Tibial nerve (tissue), 4 donors: Measurements from ENCODE around the gene FXYD6. TPM values are rescaled to one million over a fixed set of nuclear protein-coding genes. Genes with fewer than 3 reads are reported as not detected.

Experiments
- DNase-seq, 2 donors: peaks; one replicate each; pipeline ENCODE4 v3.0.0-alpha.2; 2019; ENCODE audit warnings: low spot score in 2 of 2
- H3K27ac ChIP-seq, 4 donors: fragments of 200-600 bp; sonication (generic) in 3 of 4; one replicate each; pipeline ENCODE4 v1.5.1; 2017 to 2019; ENCODE audit warnings: mild to moderate bottlenecking in 1 of 4
- H3K27me3 ChIP-seq, 2 donors: fragments of 200-600 bp; sonication (generic) in 1 of 2; one replicate each; pipeline versions ENCODE4 v1.5.1 to v1.6.0; 2017 to 2019
- H3K36me3 ChIP-seq, 3 donors: fragments of 200-600 bp; sonication (generic); one replicate each; pipeline ENCODE4 v1.5.1; 2018 to 2019
- H3K4me1 ChIP-seq, 4 donors: fragments of 200-600 bp; sonication (generic) in 3 of 4; one replicate each; pipeline ENCODE4 v1.5.1; 2017 to 2019
- H3K4me3 ChIP-seq, 4 donors: fragments of 200-600 bp; sonication (generic) in 3 of 4; one replicate each; pipeline ENCODE4 v1.5.1; 2017 to 2019; ENCODE audit warnings: mild to moderate bottlenecking in 1 of 4, moderate library complexity in 1 of 4
- H3K9me3 ChIP-seq, 4 donors: fragments of 200-600 bp; sonication (generic) in 3 of 4; one replicate each; pipeline ENCODE4 v1.5.1; 2017 to 2019
- EP300 ChIP-seq, 2 donors: sonication (generic); formaldehyde crosslinking; IDR thresholded peaks; one replicate each; pipeline ENCODE4 v1.6.1; 2017; ENCODE audit warnings: antibody characterized with exemption in 2 of 2, mild to moderate bottlenecking in 1 of 2
- POLR2A ChIP-seq, 2 donors: fragments of 450-650 bp; IDR thresholded peaks; one replicate each; pipeline ENCODE4 v1.6.1; 2017; ENCODE audit warnings: antibody characterized with exemption in 2 of 2, mild to moderate bottlenecking in 2 of 2, moderate library complexity in 2 of 2
- WGBS, 2 donors: methylation state at CpG; one replicate each; pipeline ENCODE4 v1.1.5; 2018; 5-methylcytosine and 5-hydroxymethylcytosine counted together
- total RNA-seq, 4 donors: library from RNA; depleted of rRNA; stranded (reverse); fragments of >200 nt; gene quantifications; one replicate each; pipeline ENCODE4 v1.1.0, GENCODE V29; 2016
- TF ChIP-seq, protein P1 (sequence below), 5 experiments: fragments of 200-600 bp in 3 of 5; fragments of 450-650 bp in 2 of 5; sonication (generic) in 3 of 5; IDR thresholded peaks; one replicate each; pipeline ENCODE4 v1.5.1; 2016 to 2019; ENCODE audit warnings: antibody characterized with exemption in 5 of 5, mild to moderate bottlenecking in 3 of 5, moderate library complexity in 2 of 5

The FXYD6 gene
- total RNA-seq, 4 donors from 2014 or later: 29.4 to 74.1 (median 65.7) TPM

DNA sequence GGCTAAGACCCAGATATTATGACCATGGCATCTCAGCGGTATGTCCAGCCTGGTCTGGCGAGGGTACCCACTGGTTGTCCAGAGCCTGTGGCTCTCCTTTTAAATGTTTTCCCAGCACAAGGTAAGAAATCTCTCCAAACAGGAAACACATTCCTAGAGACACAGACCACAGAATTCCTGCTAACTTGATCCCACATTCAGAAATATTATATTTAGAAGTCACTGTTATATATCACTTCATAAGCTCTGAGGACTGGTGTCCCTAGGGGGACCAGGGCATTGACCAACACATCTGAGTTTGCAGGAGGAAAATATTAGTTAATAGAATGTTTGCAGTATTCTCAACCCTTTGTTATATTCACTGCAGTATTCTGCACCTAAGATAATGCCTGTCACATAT lies 29.7 kb upstream of the FXYD6 start:
- TF ChIP-seq, protein P1, sequence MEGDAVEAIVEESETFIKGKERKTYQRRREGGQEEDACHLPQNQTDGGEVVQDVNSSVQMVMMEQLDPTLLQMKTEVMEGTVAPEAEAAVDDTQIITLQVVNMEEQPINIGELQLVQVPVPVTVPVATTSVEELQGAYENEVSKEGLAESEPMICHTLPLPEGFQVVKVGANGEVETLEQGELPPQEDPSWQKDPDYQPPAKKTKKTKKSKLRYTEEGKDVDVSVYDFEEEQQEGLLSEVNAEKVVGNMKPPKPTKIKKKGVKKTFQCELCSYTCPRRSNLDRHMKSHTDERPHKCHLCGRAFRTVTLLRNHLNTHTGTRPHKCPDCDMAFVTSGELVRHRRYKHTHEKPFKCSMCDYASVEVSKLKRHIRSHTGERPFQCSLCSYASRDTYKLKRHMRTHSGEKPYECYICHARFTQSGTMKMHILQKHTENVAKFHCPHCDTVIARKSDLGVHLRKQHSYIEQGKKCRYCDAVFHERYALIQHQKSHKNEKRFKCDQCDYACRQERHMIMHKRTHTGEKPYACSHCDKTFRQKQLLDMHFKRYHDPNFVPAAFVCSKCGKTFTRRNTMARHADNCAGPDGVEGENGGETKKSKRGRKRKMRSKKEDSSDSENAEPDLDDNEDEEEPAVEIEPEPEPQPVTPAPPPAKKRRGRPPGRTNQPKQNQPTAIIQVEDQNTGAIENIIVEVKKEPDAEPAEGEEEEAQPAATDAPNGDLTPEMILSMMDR (IDR thresholded peaks at IDR 0.05): no peak
- TF ChIP-seq EP300 (IDR thresholded peaks at IDR 0.05) (no peak), POLR2A (IDR thresholded peaks at IDR 0.05) (no peak)
- no peaks in the 10 kb centered on the region for H3K9me3 ChIP-seq
- no peak overlapping the region for H3K4me3 ChIP-seq
- no peaks in the 10 kb centered on the region for H3K27me3 ChIP-seq
- peaks cover 0 to 8% (median 3%) of the 10 kb centered on the region in 4 donors for H3K4me1 ChIP-seq
- 97 to 100% methylated on average over 2 of the region's 2 CpGs for WGBS, 2 donors
- no peak for DNase-seq
- no peaks in the 10 kb centered on the region for H3K36me3 ChIP-seq
- H3K27ac ChIP-seq: no peak overlapping the region

DNA sequence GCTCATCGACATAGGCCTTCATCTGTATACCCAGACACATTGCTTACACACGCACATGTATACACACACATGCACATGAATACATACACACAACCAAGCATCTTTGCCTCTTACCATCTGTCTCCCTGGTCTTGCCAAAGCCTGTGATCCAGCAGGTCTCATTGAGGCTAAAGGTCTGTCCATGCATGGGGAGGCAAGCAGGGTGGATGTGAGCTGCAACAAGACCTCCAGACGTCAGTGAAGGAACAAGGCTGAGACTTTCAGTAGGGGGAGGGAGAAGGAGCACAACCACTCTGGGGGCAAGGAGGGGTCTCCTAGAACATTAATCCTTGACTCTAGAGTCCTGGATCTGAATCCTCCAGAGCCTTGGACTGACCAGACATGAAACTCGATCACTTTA lies 29.1 kb upstream of the FXYD6 start:
- no peak for DNase-seq
- TF ChIP-seq POLR2A (IDR thresholded peaks at IDR 0.05): no peak
- TF ChIP-seq EP300 (IDR thresholded peaks at IDR 0.05): no peak
- WGBS, 2 donors: 75 to 88% methylated on average over 4 of the region's 4 CpGs

DNA sequence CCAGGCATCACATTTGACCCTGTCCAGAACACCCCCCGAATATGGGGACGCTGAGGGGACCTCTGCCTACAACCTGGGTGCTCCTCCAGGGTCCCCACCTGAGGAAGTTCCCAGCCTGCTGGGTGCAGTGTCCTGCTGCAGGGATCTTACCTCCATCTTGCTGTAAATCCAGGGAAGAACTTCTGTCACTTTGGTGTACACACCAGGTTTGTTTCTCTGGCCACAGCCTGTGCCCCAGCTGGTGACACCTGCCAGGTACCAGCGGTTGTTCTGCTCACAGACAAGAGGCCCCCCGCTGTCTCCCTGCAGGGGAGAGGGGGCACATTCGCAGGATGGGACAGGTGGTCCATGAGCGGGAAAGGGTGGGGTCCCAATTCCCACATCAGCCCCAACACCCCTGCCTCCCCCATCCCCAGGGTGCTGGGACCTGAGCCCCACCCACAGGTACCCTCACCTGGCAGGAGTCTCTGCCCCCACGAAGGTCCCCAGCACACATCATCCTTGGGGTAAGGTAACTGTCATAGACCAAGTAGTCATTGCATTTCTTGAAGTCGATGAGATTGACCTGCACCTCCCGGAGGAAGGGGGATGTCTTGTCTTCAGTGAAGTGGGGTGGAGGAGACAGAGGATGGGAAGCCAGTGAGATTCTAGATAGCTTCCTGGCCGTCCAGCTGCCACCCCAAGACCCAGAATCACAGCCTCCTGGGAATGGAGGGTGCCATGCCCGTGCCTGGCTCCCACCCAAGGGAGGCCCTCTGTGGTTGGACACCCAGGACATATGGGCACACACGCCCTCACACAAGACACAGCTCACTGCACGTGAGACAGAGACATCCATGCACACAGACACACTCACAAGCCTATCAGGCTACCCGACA lies 27.3 kb upstream of the FXYD6 start:
- no peaks in the 10 kb centered on the region for H3K9me3 ChIP-seq
- H3K27ac ChIP-seq: no peak overlapping the region
- 80 to 89% methylated on average over 13 to 14 of the region's 14 CpGs for WGBS, 2 donors
- H3K4me3 ChIP-seq: no peak overlapping the region
- no peaks in the 10 kb centered on the region for H3K27me3 ChIP-seq
- peaks cover 0 to 8% (median 3%) of the 10 kb centered on the region in 4 donors for H3K4me1 ChIP-seq
- H3K36me3 ChIP-seq: no peaks in the 10 kb centered on the region
- TF ChIP-seq, protein P1 (IDR thresholded peaks at IDR 0.05): no peak
- TF ChIP-seq EP300 (IDR thresholded peaks at IDR 0.05): no peak
- no peak for TF ChIP-seq POLR2A (IDR thresholded peaks at IDR 0.05)
- DNase-seq: no peak

More for the DNA sequence above, 29.1 kb upstream of the FXYD6 start:
- H3K27ac ChIP-seq: no peak overlapping the region
- no peaks in the 10 kb centered on the region for H3K27me3 ChIP-seq
- no peaks in the 10 kb centered on the region for H3K36me3 ChIP-seq
- no peak overlapping the region for H3K4me3 ChIP-seq
- H3K9me3 ChIP-seq: no peaks in the 10 kb centered on the region
- peaks cover 0 to 8% (median 3%) of the 10 kb centered on the region in 4 donors for H3K4me1 ChIP-seq

DNA sequence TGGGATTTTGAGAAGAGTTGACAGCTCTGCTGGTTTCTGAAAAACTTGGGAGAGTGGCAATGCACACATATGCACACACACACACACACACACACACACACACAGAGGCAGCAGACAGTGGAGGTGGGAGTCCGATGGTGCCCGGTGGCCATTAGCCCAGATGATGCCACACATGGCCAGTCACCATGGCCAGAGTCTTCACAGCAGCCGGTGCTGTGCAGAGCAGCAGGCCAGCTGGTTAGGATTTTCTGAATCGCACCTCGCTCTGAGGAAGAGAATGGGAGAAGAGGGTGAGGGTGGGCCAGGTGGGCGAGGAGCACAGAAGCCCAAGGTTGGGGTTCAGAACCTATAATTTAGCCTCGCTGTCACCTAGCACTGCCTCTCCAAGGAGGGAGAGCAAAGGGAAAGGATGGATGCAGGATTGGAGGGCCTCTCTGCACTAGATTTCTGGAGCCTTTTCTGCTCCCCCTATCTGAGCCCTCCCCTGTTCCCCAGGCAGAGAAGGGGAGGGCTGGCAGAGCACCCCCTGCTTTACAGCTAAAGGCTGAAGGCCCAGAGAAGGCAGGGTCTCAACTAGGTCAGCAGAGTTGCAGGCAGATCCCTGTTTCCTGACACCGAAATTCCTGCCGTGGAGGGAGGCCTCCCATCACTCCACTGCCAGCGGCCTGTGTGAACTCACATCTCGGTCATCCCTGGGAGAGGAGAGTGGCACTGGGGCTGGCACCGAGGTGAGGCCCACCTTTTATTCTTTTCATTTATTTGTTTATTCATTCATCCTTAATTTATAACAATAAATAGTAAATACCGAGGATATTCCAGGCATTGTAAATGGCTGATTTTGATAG lies 25.8 kb upstream of the FXYD6 start:
- Histone ChIP-seq H3K9me3 (no peaks in the 10 kb centered on the region), H3K4me1 (peaks cover 0 to 4% (median 0%) of the 10 kb centered on the region in 4 donors), H3K27me3 (no peaks in the 10 kb centered on the region), H3K36me3 (no peaks in the 10 kb centered on the region), H3K27ac (no peak overlapping the region), H3K4me3 (no peak overlapping the region)
- WGBS, 2 donors: 77 to 83% methylated on average over 13 of the region's 13 CpGs
- TF ChIP-seq, protein P1 (IDR thresholded peaks at IDR 0.05): no peak
- no peak for TF ChIP-seq EP300 (IDR thresholded peaks at IDR 0.05)
- no peak for TF ChIP-seq POLR2A (IDR thresholded peaks at IDR 0.05)
- DNase-seq: no peak

DNA sequence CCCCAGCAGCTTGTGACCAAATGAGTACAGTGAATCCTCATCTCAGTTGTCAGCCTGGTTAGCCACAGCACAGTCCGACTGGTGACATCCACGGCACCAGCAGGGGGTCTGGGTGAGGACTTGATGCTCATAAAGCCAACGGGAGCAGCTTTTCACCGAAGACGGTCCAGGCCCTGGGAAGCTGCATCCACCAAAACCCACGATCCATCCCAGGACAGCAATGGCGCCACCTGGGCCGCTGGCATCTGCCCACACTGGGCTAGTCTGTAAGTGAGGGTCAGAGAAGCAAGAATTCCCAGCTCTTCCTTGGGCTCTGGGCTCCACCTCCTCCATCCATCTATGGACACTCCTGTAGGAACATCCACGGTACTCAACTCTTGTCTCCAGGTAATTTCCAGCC lies 25.1 kb upstream of the FXYD6 start:
- no peak for DNase-seq
- Histone ChIP-seq H3K36me3 (no peaks in the 10 kb centered on the region), H3K4me3 (no peak overlapping the region), H3K9me3 (no peaks in the 10 kb centered on the region), H3K27ac (no peak overlapping the region), H3K27me3 (no peaks in the 10 kb centered on the region), H3K4me1 (no peaks in the 10 kb centered on the region)
- WGBS, 2 donors: 92% methylated on average over 9 of the region's 9 CpGs
- TF ChIP-seq POLR2A (IDR thresholded peaks at IDR 0.05): no peak
- TF ChIP-seq EP300 (IDR thresholded peaks at IDR 0.05): no peak
- TF ChIP-seq, protein P1 (IDR thresholded peaks at IDR 0.05): no peak
